Astrocyte of the cerebellum (primary cell): ENCODE data around the gene SUPT20HL1.
A peak's percentile ranks its signal among the peaks of the same experiment; 100 is the strongest.

Source experiments
- DNase-seq: peaks from one replicate; pipeline ENCODE4 v3.0.0-alpha.2; 2011; ENCODE audit warnings: low read depth
- H3K4me3 ChIP-seq: 2 replicates; pipeline ENCODE4 v1.5.1; 2011; ENCODE audit warnings: mild to moderate bottlenecking, low read depth, low read length, moderate library complexity
- in situ Hi-C: cut with HindIII; loops from 2 replicates; pipeline ENCODE4 v1.10.0; 2017; ENCODE audit warnings: low sequenced_read_pairs
- TF ChIP-seq, protein P1 (sequence below): IDR thresholded peaks from 2 replicates; pipeline ENCODE4 v1.5.1; 2012; ENCODE audit warnings: low read length, low read depth, moderate library complexity, mild to moderate bottlenecking; ENCODE audit errors: missing control alignments

The SUPT20HL1 gene

GRCh38 chrX:24339911-24340310 is 20.5 kb upstream of the SUPT20HL1 start:
- no peak overlapping the region for H3K4me3 ChIP-seq
- TF ChIP-seq, protein P1, sequence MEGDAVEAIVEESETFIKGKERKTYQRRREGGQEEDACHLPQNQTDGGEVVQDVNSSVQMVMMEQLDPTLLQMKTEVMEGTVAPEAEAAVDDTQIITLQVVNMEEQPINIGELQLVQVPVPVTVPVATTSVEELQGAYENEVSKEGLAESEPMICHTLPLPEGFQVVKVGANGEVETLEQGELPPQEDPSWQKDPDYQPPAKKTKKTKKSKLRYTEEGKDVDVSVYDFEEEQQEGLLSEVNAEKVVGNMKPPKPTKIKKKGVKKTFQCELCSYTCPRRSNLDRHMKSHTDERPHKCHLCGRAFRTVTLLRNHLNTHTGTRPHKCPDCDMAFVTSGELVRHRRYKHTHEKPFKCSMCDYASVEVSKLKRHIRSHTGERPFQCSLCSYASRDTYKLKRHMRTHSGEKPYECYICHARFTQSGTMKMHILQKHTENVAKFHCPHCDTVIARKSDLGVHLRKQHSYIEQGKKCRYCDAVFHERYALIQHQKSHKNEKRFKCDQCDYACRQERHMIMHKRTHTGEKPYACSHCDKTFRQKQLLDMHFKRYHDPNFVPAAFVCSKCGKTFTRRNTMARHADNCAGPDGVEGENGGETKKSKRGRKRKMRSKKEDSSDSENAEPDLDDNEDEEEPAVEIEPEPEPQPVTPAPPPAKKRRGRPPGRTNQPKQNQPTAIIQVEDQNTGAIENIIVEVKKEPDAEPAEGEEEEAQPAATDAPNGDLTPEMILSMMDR: no peak
- in situ Hi-C loops: no loop called here
- no peak for DNase-seq

- in situ Hi-C loops: no loop called here
- DNase-seq: no peak
- TF ChIP-seq, protein P1: no peak
- no peak overlapping the region for H3K4me3 ChIP-seq
Observed at GRCh38 chrX:24340501-24340900, 19.9 kb upstream of the SUPT20HL1 start.

GRCh38 chrX:24341795-24342194 is 18.6 kb upstream of the SUPT20HL1 start:
- no peak overlapping the region for H3K4me3 ChIP-seq
- peak; percentile 45 for DNase-seq
- in situ Hi-C loops: no loop called here
- TF ChIP-seq, protein P1: no peak

GRCh38 chrX:24343719-24344118 is 16.7 kb upstream of the SUPT20HL1 start:
- no peak overlapping the region for H3K4me3 ChIP-seq
- in situ Hi-C loops: no loop called here
- DNase-seq: no peak
- TF ChIP-seq, protein P1: no peak

DNA sequence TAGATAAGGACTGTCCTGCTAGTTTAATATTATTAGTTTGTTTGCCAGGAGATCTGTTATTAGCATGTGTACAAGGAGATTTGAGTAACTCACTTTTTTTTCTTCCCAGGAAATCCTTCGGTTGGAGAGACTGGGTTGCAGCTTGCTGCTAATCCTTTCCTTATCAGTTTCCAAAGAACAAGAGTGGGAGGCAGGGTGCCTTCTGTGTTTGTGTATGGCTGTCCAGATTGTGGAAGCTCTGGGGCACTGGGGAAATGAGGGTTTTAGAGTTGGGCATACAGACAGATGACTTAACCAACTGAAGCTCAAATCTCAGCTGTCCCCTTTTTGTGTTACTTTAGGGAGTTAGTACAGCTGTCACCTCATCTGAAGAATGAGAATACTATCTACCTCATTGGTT is 12.6 kb upstream of the SUPT20HL1 start:
- TF ChIP-seq, protein P1: no peak
- no peak overlapping the region for H3K4me3 ChIP-seq
- in situ Hi-C loops: no loop called here
- no peak for DNase-seq

DNA sequence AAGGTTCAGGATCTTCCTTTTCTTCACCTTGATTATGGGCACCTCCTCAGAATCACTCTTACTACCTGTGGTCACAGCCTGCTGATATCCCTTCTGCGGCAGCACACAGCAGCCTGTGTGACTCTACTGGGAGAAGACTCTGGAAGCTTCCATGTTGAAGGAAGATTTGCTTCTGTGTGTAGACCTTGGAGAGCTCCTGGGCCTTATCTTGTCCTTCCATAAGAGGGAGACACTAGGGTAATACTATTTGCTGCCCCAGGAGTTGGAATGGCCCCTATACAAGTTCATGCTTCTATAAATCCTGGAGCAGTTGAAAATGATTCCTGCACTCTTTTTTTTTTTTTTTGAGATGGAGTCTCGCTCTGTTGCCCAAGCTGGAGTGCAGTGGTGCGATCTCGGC is 10.2 kb upstream of the SUPT20HL1 start:
- DNase-seq: no peak
- TF ChIP-seq, protein P1: no peak
- H3K4me3 ChIP-seq: no peak overlapping the region
- in situ Hi-C loops: no loop called here

DNA sequence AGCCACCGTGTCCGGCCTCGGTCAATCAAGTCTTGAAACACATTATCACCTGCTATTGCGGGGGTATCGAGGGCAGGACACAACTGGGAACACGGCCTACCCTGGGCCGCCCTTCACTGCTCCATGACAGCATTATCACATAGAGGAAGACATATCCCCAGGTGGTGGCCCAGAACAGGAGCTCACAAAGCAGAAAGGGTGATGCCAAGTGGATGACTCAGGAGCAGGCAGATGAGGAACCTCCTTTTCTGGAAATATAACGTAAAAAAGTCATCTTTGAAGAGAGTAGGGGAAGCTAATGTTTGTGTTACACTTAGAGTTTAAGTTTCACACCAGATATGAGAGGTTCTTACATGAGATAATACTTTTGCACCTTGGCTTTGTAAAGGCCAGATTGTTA is 5.3 kb upstream of the SUPT20HL1 start:
- in situ Hi-C loops: no loop called here
- H3K4me3 ChIP-seq: no peak overlapping the region
- TF ChIP-seq, protein P1: no peak
- DNase-seq: no peak
